Esophagus squamous epithelium (tissue), 4 donors: ENCODE results near the gene VANGL2.

Experiments
- POLR2A ChIP-seq, 4 donors: fragments of 450-650 bp; IDR thresholded peaks; one replicate each; pipeline ENCODE4 v1.6.1; 2017; ENCODE audit warnings: antibody characterized with exemption in 4 of 4, mild to moderate bottlenecking in 4 of 4, moderate library complexity in 3 of 4
- TF ChIP-seq, protein P1 (sequence below), 6 experiments: fragments of 450-650 bp in 4 of 6; fragments of 200-600 bp in 2 of 6; sonication (generic) in 2 of 6; IDR thresholded peaks; one replicate each; pipeline ENCODE4 v1.5.1; 2016 to 2019; ENCODE audit warnings: antibody characterized with exemption in 6 of 6, mild to moderate bottlenecking in 4 of 6, moderate library complexity in 4 of 6

DNA sequence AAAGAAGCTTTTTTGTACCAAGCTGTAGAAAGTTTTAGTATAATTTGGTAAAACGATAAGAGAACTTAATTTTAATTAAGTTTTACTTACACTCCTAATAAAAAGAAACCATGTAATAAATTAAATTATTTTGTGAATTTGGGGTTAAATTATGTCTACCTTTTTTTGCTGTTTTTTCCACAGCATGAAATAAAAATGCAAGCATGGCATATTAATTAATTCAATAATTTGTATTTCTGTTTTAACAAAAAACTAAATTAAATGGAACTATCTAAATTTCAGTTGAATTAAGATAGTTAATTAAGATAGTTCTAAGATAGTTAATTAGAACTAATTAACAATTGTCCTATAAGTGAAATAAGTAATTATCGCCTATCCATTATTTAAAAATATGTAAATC is 39.4 kb downstream of the VANGL2 start:
- TF ChIP-seq POLR2A (IDR thresholded peaks at IDR 0.05): no peak
- TF ChIP-seq, protein P1, sequence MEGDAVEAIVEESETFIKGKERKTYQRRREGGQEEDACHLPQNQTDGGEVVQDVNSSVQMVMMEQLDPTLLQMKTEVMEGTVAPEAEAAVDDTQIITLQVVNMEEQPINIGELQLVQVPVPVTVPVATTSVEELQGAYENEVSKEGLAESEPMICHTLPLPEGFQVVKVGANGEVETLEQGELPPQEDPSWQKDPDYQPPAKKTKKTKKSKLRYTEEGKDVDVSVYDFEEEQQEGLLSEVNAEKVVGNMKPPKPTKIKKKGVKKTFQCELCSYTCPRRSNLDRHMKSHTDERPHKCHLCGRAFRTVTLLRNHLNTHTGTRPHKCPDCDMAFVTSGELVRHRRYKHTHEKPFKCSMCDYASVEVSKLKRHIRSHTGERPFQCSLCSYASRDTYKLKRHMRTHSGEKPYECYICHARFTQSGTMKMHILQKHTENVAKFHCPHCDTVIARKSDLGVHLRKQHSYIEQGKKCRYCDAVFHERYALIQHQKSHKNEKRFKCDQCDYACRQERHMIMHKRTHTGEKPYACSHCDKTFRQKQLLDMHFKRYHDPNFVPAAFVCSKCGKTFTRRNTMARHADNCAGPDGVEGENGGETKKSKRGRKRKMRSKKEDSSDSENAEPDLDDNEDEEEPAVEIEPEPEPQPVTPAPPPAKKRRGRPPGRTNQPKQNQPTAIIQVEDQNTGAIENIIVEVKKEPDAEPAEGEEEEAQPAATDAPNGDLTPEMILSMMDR (IDR thresholded peaks at IDR 0.05): no peak
